HG03565 (cell line): ENCODE measurements around the gene GRN.

Experiments
- ATAC-seq: cut with Tn5 transposase; IDR thresholded peaks from one replicate; pipeline ENCODE4 v1.9.1; 2021; ENCODE audit warnings: mild to moderate bottlenecking, moderate library complexity; ENCODE audit not compliant: unreplicated experiment

The GRN gene

GRCh38 chr17:44344939-44345453 is at the start of gene GRN:
TSS of gene GRN (plus strand) at chr17:44345302. CDS start at chr17:44349165, 3,863 bp downstream.
- no peak for ATAC-seq

DNA sequence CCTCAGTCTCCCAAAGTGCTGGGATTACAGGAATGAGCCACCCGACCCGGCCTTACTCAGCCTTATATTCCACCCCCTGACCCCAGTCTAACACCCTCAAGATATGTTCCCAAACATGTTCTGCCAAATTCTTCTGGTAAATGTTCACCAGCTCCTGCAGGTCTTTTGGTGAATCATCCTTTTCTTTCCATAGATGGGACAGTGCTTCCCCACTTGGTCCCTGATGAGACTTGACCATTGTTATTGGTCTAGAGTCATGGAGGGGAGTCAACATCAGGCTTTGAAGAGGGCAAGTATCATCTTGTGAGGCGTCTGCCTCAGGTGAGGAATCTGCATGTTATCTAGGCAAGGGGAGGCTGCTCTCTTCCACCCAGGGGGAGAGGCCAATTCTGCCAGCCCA is 47.1 kb upstream of the GRN start:
- no peak for ATAC-seq

GRCh38 chr17:44304651-44305050 is 40.5 kb upstream of the GRN start:
- ATAC-seq, result no peak

- no peak for ATAC-seq
These were observed 37.5 kb upstream of the GRN start for GRCh38 chr17:44307387-44308186.

DNA sequence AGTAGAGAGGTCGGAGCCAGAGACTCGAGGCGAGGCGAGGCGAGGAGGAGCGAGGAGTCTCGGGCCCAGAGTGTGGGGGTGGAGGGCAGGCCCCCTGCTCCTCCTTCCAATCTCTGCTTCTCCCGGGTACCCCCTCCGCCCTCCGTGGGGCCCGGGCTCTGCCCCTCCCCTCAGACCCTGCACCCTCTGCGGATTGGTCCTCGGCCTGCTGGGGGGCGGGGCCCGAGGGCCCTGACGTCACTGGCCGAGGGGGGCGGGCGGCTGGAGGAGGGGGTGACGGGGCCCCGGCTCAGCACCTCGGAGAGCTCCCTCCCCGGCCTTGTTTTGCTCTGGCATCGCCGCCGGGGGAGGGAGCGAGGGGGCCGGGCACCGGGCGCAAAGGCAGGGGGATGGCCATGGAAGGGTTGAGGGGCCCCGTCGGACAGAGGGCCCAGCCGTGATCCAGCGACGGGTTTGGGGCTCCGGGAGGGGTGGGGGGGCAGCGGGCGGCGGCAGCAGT is 36.7 kb upstream of the GRN start, which contains the start of gene RUNDC3A:
Gene RUNDC3A, plus strand, starts transcription at position 282 of the 499 bp plus-strand sequence. CDS start 232 bp downstream, outside the sequence.
- ATAC-seq, result no peak

- no peak for ATAC-seq
These were observed 36.2 kb upstream of the GRN start for GRCh38 chr17:44308865-44309264.

GRCh38 chr17:44309472-44309871 is 35.6 kb upstream of the GRN start:
- ATAC-seq, result no peak

DNA sequence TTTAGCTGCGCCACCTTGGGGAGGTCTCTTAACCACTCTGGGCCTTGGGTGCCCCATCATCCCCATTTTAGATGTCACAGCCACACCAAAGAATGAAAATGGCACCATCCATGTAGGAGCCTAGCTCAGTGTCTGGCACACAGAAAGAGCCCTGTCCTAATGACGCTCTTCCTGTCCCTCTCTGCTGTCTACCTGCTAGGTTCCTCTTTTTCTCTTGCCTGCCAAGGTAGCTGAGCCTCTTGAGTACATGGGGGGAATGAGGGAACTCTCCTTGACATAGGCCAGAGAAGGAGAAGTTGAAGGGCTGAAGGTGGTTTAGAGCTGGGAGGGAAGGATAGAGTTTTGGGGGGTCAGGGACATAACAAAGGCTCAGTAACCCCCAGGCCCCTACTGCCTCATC is 34.9 kb upstream of the GRN start:
- no peak for ATAC-seq

- no peak for ATAC-seq
These were observed 34.3 kb upstream of the GRN start for GRCh38 chr17:44310609-44311376.

DNA sequence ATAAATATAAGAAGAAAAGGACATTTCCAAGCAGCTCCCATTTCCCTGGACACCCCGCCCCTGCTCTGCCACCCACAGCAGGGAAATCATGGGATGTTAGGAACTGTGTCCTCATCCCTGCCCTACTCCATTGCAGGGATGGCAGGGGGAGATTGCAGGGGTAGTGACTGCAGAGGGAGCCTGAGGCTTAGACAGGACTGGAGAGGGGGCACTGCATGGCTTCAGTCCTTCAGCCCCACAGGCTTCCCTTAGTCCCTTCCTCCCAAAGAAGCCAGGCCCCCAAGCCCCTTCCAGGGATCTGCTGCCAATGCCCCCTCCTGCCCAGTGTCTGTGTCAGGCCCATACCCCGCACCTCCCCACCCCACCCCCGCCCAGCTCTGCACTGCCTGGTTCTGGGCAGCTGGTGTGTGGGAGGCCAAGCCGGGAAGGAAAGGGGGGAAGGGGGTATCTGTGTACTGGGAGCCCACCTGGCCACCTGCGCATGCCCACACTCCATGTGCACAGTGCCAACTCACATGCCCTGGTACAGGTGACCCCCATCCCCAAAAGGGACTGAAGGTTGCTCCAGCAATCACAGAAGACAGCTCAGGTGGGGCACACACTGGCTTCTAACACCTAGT is 33.4 kb upstream of the GRN start:
- ATAC-seq, result no peak

- no peak for ATAC-seq
These were observed 32.6 kb upstream of the GRN start for GRCh38 chr17:44312396-44313104.

DNA sequence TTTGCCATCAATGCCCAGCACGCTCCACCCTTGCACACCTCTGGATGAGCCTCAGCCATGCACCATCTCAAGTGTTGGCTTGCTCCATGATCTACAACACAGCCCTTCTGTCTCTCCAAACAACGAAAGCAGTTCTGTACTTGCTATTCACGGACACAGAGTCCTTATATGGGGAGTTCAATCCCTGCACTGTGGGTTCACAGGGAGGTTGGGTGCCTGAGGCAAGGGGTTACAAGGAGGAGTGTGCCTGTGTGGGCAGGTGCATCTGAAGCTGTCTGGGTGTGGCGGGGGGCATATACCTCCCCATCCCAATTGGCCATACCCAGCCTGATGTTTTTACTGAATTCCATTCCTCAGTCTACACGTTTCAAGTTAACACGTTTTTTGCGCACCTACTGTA is 31.1 kb upstream of the GRN start:
- no peak for ATAC-seq

DNA sequence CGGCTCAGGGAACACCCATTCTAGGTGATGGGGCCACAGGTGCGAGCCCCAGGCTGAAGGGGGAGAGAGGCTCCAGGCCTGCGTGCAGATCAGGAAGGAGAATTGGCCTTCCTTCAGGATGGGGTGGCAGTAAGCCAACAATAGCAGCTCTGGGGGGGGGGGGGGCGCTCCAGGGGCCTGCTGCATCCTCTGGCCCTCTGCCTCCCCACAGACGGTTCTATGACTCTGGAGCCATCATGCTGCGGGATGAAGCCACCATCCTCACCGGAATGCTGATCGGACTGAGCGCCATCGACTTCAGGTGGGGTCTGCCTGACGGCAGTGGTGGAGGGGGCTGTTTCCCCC is 30.6 kb upstream of the GRN start:
- no peak for ATAC-seq

- ATAC-seq, result no peak
These were observed 30.0 kb upstream of the GRN start for GRCh38 chr17:44314869-44315661.

- ATAC-seq, result no peak
These were observed 29.1 kb upstream of the GRN start for GRCh38 chr17:44315760-44316731.

DNA sequence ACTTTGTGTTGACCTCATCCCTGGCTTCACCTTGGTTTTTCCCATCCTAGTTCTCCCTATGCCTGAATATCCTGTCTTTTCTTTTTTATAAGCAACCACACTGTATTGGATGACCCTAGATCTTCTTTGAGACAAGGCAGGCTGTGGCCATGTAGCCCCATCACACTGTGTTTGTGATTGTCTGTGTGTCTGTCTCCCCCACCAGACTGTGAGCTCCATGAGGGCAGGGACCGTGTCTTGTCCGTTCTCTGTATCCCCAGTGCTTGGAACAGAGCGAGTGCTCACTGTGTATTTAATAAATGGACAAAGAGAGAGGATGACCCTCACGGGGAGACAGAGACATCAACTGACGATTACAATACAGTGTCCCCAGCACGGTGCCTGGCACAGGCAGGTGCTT is 27.6 kb upstream of the GRN start:
- no peak for ATAC-seq

DNA sequence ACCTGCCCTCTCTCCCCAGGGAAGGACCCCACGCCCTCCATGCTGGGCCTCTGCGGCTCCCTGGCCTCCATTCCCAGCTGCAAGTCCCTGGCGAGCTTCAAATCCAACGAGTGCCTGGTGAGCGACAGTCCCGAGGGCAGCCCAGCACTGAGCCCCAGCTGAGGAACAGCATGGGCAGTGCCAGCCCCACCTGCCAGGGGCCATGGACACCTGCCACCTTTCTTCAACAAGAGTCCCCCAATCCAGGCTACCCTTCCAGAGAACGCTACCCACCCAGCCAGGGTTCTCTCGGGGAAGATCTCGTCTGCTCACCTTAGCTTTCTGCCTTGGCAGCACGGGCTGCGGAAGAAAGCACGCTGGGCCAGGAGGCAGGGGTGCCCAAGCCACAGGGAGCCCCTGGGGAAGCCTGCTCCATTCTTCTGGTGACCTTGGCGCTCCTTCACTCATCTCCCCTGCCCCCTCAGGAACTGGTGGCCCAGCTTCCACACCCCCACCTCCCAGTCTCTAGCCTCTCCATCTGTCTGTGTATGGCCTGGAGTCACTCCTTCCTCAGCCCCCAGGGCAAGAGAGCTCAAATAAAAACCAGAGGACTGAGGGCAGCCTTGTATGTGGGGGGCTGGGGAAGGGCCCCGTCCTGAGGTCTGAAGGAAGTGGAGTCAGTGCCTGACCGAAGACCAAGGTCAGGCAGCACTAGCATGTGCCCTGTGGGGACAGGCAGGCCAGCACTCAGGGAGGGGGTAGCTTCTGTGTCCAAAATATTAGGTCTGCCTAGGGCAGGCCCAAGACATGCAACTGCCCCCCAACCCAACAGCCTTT is 26.8 kb upstream of the GRN start:
- ATAC-seq, result no peak

GRCh38 chr17:44320066-44320465 is 25.0 kb upstream of the GRN start:
- no peak for ATAC-seq
